ENCODE results near the gene LIPC.

LIPC gene

DNA sequence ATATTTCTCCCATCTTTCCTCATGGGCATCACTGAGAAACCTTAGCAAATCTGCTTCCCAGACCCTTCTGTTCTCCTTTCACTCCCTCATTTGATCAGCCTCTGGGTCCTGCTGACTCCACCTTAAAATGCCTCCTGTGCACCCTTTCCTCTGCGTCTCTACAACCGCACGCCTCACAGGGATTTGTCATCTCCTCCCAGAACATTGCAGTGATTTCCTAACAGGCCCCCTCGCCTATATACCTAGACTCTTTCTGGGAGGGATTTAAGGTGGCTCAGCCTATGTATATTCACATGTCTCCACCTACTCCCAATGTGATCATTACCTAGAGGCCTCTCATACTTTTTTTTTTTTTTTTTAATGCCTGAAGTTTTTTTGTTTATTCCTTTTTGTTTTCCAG, 69.2 kb downstream of the LIPC start:
- no peak for DNase-seq

DNA sequence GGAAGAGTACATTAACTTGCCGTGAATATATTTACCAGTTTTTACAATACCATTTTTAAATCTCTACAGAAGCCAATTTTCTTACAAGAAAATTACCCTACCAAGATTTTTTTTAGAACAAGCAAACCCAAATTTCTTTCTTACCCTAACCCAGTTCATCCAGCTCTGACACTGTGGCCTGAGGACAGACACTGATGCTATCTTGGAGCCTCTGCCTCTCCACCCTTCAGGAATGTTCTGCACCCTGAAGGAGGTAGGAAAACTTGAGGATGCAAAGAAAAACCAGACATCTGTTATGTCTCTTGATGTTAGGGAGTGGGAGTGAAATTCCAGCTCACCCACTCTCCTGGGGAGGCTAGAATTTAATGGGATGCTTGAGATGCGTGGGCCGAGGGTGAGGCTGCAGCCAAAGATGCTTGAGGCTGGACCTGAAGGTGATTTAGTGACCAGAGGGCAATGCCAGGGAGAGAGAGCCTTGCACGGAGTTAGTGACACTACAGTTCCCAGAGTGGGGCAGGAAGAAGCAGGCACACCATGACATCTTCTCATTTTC, 69.9 kb downstream of the LIPC start:
- no peak for DNase-seq

DNA sequence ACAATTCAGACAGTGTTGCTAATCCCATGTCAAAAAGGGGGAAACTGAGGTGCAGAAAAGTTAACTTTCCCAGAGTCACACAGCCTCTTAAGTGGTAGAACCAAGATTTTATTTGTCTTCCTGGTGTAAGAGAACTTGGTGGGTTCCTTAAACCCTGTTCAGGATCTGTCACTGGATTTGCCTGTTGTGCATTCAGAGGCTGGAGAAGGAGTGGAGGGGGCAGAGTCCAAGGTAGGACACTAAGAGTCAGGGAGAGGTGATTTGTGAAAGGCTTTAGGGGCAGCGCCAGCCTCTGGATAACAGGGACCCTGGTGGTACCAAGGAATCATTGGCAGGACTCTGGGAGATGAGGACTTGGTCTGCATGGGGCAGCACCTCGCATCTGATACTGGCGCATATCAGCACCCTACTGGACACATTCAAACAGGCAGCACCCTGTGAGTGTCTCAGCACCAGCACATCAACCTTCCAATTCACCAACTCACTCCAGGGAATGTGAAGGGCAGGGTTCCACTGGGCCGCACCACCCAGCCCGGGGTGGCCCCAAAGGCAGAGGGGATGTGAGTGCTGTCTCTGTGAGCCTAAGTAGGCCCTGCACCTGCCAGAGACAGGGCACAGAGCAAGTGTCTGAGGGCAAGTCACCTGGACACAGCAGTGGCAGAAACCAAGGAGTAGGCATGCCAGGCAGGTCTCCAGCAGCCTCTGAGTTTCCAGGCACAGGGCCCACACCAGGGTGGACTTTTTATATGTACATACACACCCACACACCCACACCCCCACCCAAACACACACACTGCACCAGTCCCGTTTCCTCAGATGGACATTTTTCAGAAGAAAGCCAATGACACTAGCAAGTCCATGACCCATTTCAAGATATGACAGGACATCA, 71.6 kb downstream of the LIPC start:
- no peak for DNase-seq

DNA sequence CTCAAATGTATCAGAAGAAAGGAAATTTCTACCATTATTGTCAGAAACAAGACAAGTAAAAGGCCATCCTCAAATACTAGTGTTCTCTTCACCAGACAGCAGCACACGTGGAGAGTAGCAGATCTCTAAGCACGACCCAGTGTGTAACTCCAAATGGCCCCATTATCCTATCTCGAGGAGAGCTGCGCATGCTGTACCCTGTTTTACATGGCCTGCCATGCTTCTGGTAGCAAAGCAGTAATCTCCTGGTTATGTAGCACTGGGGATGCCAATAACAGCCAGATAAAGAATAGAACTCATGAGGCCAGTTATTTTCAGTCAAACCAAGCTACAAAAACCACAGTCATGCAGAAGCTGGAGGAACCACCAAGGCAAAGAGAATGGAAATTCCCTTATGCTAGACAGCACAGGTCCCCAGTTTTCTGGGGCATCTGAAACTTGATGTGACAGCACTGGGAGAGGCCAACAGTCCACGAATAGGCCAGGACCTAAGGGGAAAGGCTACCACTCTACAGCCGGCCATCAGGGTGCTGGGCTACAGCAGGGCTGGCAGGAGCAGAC, 73.0 kb downstream of the LIPC start:
- DNase-seq = no peak

DNA sequence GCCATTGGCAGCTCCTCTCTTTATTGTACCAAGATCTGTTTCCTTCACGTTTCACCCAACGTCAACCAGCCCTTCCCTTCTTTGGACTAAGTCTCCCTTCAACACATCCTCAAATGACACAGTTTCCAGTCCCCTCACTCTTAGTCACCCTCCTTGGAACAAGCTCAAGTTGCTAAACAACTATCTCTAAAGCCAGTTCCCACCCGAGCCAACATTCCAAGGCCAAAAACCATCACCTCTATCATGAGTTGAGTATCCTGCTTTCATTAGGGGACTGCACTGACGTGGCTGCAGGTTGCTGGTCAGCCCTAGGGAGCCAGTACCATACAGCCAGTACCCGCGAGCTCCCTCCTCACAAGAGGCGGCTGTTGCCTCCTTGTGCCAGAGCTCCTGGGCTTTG, 73.8 kb downstream of the LIPC start:
- DNase-seq = no peak

DNA sequence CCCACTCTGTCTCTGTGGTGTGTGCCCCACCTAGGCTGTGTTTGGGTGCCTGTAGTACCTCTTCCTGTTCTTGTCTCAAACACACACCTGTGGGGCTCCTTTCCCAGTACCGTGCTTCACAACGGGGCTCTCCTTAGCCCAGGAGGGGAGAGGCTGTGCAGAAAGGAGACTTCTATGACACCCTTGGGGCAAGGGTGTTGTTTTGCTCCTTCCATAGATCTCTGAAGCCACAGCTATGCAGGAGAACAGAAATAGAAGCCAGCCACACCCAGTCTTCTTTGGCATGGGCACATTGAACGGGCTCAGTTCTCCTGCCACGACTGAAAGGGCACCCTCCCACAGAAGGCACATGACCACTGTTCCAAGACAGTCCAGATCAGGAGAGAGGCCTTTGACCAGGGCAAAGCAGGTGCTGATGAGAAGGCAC, 74.3 kb downstream of the LIPC start:
- DNase-seq = no peak

DNA sequence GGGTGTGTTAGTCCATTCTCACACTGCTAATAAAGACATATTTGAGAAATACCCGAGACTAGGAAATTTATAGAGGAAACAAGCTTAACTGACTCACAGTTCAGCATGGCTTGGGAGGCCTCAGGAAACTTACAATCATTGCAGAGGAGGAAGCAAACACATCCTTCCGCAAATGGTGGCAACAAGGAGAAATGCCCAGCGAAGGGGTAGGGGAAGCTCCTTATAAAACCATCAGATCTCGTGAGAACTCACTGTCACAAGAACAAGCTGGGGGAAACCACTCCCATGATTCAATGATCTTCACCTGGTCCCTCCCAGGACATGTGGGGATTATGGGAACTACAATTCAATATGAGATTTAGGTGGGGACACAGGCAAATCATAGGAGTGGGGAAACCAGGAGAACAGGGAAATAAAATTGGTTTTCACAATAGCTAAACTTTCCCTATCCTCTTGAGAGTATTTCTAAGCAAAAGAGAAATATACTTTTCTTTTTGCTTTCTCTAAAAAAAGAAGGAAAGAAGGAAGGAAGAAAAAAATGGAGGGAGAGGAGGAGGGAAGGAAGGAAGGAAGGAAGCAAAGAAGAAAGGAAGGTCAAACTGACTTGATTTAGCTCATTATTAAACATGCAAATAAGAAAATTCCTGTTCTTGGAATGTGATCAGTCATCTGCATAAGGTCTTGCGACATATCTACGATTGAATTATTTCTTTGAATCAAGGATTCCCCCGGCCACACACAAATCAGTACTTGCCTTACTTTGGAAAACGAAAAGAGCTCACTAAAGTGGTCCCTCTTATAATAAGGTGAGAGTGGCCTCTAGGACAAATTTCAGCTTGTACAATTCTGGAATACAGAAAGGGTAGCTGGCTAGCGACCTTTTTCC, 75.2 kb downstream of the LIPC start:
- DNase-seq = no peak

DNA sequence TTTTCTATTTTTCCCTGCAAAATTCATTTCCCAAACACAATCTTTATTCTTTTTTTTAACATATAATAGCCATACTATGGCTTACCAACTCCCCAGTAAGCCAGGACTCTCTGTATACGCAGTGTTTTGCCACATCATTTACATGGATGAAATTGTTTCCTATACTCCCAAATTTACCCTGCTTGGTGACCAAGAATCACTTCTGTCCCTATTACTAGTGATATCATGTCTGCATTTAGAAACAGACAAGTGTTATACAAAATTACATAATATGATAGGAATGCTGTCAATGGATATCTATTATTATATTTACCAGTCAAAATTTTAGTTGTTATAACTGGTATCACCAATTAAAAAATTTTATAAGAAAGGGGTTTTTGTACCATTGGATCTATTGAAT, 77.8 kb downstream of the LIPC start:
- no peak for DNase-seq

DNA sequence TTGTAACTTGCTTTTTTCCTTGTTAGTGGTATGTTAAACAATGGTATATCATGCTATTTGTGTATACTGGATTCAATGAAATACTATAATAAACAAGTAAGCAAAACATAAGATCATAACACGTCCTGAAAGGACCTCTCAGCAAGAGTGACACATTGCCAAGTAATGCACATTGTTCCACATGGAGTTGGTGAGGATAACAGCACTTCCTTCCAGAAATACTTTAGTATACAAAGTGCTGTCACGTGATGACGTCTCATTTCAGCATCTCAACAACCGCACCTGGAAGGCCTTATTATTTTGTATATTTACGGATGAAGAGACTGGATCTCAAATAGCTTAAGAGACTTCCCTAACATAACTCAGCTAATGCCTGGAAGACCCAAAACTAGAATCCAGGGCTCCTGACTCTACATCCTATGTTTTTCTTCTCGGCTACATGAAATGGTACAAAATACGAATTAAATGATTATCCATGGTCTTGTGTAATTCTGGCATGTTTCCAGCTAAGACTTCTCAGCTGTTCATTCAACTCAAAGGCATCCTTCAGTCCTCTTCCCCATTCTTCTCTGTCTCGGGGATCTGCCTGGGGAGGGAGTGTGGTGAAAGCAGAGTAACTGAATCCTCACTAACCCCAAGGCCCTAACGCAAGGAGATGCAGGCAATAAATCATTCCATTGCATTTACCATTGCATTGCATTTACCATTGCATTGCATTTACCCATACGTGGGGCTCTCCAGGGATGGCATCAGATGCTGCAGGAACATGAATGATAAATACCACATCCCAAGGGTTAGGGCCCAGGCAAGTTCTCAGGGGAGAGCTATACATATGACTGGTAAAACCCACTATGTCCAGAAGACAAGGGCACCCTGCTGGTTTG, 79.2 kb downstream of the LIPC start:
- no peak for DNase-seq

DNA sequence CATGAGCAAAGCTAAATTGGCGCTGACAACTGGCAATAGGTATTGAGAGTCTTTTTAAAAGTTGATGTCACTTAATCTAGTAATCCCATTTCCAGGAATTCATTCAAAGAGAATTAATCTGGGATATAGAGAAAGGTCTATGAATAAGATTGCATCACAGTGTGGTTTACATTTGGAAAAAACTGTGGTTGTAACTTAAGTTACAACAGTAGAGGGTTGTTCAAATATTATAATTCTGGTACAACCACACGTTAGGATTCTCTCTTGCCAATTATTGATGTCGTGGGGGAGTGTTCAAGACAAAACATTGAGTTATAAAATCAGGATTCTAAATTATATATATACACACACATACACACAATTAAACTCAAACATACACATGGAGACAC, 79.8 kb downstream of the LIPC start:
- DNase-seq = no peak

DNA sequence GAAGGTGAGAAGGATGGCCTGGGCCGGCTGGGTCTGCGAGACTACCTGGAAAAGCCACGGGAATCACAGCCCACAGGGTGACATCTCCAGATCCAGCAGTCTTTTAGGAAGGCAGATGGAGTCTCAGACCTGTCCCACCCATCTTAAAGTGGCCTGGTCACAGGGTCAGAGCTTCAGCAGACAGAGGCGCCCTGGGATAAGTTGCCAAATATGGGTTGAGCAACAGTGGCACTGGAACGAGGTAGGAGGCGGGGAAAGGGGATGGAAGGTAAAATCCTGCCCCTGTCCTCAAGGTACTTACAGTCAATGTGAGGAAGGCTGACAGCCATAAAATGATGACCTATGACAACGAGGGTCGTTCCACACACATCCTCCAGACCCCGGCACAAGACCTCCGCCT, 80.7 kb downstream of the LIPC start:
- DNase-seq = no peak

DNA sequence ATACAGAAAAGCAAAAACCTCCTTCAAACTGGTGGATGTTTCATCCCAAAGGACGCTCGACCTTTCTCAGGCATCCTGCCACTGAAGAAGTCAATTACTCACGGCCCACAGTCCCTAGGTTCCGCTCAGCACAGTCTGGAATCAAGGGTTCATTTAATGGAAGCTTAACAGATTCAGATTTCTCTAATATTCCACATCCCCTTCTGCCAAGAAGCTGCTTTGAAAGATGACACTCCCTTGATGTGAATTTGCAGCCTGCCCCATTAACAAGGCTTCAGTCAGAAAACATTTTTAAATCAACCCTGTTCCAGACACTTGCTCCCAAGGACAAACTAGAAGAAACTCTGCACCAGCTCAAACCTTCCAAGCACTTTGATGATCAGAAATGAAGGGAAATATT, 81.2 kb downstream of the LIPC start:
- no peak for DNase-seq

DNA sequence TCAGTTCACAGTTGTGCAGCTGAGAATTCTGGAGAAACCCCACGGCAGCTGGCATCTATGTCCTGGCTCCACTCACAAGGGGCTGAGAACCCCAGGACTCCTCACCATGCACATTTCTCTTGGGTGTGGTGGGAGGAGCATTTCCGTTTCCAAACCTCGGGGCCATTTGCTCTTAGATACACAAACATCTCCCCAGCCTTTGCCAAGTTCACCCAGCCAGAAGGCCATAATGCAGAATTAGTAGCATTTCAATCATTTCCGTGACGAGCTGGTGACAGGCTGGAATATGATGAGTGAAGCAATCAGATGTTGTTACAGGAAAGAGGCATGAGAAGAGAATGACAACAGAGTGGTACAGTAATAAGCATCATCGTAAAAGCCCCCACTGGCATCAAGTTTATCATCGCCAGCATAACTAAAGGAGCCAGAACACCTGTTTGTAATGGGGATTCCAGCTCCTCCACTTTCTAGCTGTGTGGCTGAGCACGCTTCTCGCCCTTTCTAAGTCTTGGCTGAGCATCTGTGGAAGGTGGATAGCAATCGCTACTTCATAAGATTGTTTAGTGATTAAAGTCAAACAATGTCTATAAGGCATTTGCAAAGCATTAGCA, 82.0 kb downstream of the LIPC start:
- DNase-seq = no peak

DNA sequence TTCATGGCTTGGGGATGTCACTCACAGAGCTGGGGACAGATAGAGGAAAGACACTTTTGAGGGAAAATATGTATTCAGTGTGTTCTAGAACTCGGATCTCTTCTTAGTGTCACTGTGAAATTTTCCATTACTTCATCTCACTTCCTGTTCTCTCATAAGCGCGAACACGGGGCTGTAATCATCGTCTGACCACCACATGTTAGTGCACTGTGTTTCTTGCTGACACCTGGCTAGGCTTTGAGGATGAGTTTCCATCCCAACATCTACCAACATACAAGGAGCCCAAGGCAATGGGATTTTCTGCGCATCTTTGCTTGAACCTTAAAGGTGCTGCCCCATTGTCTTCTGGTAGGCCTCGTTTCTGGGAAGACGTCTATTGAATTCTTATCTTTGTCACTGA, 84.0 kb downstream of the LIPC start:
- DNase-seq = no peak

DNA sequence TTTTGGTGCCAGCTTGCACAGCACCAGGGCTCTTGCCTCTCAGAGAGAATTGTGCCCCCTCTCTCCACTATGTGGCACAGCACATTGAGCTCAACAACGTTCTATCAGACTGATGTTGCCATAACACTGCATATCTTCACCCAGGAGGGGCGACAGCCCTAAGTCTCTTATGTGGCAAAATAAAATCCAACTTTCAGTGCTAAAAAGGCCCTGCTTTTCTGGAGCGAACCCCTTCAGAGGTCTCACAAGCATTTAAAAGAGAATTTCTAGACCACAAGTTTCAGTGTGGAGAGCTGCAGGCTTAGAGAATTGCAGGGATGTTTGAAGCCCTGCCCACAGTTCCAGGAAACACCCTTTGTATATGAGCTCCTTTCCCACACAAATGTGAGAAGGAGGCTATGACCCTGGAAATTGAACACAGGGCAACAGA, 85.5 kb downstream of the LIPC start:
- DNase-seq = peak in 1 of 2 experiments; percentile 15

DNA sequence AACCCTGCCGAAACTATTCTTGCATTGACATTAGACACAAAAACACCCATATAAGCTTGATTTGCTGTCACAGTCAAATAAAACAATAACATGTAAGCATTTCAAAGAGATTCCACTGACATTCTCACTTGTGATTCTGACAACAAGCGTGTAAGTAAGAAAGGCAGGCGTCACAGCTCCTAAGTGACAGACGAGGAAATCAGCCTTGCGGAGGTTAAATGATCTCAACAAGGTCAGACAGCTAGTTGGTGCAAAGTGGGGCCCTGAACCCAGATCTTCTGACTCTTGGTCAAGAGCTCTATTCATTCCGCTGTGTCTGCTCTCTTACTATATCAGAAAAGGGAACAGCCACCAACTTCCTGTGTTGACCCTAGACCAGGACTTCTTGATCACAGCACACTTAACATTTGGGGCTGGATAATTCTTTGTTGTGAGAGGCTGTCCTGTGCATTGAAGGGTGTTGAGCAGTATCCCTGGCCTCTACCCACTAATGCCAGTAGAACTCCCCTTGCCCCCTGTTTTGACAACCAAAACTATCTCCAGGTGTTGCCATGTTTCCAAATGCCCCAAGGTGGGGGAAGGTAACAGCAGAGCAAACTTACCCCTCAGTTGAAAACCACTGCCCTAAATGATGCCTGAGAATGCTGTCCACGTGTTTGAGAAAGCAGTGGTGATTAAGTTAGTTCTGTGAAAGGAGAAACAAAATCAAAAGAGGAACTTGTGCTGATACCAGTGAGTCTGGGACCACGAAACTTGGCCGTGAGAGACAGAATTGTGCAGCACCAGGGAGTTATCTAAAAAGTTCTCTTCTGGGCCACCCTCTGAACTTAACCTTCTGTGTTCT, 86.1 kb downstream of the LIPC start:
- peak; percentile 59 to 60 for DNase-seq

DNA sequence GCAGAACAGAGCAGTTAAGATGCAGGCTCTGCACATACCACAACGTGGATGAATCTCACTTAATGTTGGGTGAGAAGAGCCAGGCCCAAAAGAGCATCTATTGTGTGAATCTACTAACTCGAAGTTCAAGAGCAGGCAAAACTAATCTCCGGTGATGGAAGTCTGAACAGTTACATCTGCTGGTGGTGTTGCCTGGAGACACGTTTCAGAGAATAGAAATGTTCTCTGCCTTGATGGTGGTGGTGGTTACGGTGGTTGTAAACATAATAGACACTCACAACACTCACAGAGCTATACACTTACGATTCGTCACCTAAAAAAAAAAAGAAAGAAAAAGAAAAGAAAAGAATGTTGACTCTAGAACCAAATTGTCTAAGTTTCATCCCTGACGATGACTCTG, 86.8 kb downstream of the LIPC start:
- DNase-seq = no peak

DNA sequence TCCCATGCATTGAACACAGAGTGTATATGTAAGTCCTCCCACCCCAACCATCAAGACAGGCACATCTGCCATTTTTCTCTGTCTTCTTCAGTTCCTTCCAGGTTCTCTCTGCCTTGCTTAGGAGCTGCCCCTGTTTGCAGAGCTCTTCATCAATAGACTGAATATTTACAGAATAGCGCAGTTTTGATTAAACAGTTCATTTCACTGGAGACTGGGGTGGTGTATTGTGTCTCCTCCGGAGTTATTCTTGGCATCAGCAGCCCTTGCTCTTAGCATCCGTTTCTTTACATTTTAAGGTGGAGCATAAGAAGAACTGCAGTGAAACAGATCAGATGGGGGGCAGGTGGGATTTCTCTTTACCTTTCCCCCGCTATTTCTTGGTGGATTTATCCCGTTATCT, 87.7 kb downstream of the LIPC start:
- DNase-seq = no peak

DNA sequence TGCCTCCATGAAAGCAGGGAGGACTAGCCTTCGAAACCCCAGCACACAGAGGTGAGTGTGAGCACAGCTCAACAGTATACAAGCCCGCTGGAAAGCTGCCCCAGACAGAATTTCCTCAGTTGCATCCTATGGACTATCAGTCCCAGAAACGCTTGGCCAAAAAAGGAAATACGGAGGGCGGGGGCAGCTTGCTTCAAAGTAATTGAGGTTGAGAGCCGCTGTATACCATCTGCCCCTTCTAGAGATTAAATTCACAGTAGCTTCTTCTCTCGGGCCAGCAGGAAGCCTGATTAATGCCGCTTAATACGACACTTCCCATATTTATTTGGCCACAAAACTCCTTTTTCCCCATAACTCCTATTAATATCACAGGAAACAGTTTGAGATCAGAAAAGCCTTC, 88.7 kb downstream of the LIPC start:
- peak; percentile 47 to 49 for DNase-seq

DNA sequence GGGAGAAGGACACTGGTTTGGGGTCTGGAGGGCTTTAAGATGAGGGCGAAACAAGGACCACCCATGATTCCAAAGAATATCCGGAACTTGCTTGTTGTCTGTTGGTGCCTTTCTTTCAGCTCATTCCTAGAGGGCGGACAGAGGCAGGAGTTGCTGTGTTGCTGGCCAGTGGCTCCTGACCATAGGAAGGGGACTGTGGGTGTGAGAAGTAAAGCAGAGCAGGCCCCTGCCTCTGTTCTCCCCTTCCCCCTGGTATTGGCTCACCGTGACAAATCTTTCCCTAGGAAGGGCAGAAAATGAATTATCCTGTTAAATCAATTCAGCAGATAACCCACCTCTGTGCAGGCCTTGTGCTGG, 89.1 kb downstream of the LIPC start:
- DNase-seq = peak in 1 of 2 experiments; percentile 19
